Central memory CD8-positive, alpha-beta T cell (primary cell): ENCODE results near the gene DDIAS.

Experiments used
- ATAC-seq: fragments of 150-1000 bp; cut with Tn5 transposase; replicated peaks from 2 replicates; pipeline ENCODE4 v1.10.0; 2022; ENCODE audit warnings: mild to moderate bottlenecking, moderate FRiP score, moderate number of reproducible peaks; ENCODE audit not compliant: poor library complexity, severe bottlenecking; ENCODE audit errors: extremely low read depth
- DNase-seq, 2 donors: peaks; one replicate each; pipeline ENCODE4 v3.0.0; 2021; ENCODE audit warnings: low spot score in 2 of 2
- H3K27ac Mint-ChIP-seq: one replicate; pipeline ENCODE4 v1.8.0; 2022; ENCODE audit warnings: low read depth, mild to moderate bottlenecking, moderate library complexity, mixed read lengths
- H3K27me3 Mint-ChIP-seq: one replicate; pipeline ENCODE4 v1.8.0; 2022; ENCODE audit warnings: mixed read lengths
- H3K36me3 Mint-ChIP-seq: one replicate; pipeline ENCODE4 v1.8.0; 2022; ENCODE audit warnings: mild to moderate bottlenecking, moderate library complexity, mixed read lengths; ENCODE audit not compliant: insufficient read depth
- H3K4me1 Mint-ChIP-seq: one replicate; pipeline ENCODE4 v1.8.0; 2022; ENCODE audit warnings: mixed read lengths
- H3K4me3 Mint-ChIP-seq: one replicate; pipeline ENCODE4 v1.8.0; 2022; ENCODE audit warnings: mild to moderate bottlenecking, moderate library complexity, mixed read lengths
- H3K9me3 Mint-ChIP-seq: one replicate; pipeline ENCODE4 v1.8.0; 2022; ENCODE audit warnings: mixed read lengths

DDIAS gene

DNA sequence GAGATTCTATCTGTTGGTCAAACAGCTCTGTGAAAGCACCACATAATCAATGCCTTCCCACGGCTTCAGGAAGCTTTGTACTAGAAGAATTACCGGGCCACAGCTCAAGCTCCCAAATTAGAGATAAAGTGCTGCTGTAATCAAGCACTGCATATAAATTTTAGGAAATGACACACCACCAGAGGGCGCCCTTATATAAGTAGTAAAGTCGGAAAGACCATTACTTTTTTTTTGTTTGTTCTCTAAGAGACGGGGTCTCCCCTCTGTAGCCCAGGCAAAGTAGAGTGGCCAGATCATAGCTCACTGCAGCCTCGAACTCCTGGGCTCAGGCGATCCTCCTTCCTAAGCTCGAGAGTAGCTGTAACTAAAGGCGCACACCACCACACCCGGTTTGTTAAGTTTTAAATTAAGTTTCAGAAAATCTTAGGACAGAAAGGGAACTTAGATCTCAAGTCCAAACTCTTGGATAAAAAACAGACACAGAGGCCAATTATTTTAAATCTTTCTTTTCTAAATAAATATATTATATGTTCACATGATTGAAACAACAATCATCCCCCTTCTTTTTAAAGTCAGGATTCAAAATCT lies 33.9 kb upstream of the DDIAS start:
- H3K27me3 Mint-ChIP-seq: no peaks in the 10 kb centered on the region
- no peak for ATAC-seq
- peaks cover 14% of the 10 kb centered on the region for H3K4me1 Mint-ChIP-seq
- peak; percentile 53 to 66 for DNase-seq
- peaks cover 2% of the 10 kb centered on the region for H3K36me3 Mint-ChIP-seq
- no peak overlapping the region for H3K27ac Mint-ChIP-seq
- no peaks in the 10 kb centered on the region for H3K9me3 Mint-ChIP-seq
- H3K4me3 Mint-ChIP-seq: no peak overlapping the region

DNA sequence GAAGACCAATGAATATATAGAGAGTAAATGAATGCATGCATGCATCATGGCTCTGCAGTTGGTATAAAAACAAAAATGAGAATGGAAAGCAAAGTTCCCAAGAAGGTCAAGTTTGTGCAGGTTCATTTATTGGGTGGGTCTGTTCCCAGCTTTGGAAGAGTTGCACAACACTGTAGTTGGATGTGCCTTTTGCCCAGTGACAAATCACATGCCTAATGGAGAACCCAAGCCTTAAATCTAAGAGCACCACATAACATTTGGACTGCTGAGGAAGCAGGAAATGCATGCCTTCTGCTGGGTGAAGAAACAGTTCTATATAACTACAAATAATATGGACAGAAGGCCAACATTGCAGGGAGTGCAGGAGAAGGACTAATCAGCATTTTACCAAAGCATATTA lies 31.9 kb upstream of the DDIAS start:
- H3K27me3 Mint-ChIP-seq: no peaks in the 10 kb centered on the region
- H3K4me1 Mint-ChIP-seq: peaks cover 29% of the 10 kb centered on the region
- peaks cover 2% of the 10 kb centered on the region for H3K36me3 Mint-ChIP-seq
- no peak overlapping the region for H3K4me3 Mint-ChIP-seq
- no peak for DNase-seq
- ATAC-seq: no peak
- H3K9me3 Mint-ChIP-seq: no peaks in the 10 kb centered on the region
- no peak overlapping the region for H3K27ac Mint-ChIP-seq

DNA sequence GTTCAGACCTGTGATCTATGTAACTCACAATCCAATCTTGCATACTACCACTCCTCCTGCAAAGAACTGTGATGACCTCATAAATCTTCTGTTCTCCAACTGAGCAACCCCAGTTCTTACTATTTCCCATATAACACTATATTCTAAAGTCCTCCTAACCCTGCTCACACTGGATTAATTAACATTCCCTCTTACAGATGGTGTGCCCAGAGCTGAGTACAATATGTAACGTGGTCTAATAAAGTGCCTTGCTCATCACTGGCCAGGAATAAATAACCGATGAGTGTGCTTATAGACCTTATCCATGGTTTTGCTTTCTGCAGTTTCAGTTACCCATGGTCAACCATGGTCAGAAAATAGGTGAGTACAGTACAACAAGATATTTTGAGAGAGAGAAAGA lies 29.9 kb upstream of the DDIAS start:
- H3K4me1 Mint-ChIP-seq: peaks cover 34% of the 10 kb centered on the region
- H3K27me3 Mint-ChIP-seq: no peaks in the 10 kb centered on the region
- no peak overlapping the region for H3K4me3 Mint-ChIP-seq
- H3K36me3 Mint-ChIP-seq: no peaks in the 10 kb centered on the region
- H3K9me3 Mint-ChIP-seq: peaks cover 2% of the 10 kb centered on the region
- H3K27ac Mint-ChIP-seq: no peak overlapping the region
- DNase-seq (no peak), ATAC-seq (no peak)

GRCh38 chr11:82872377-82873150 lies 29.0 kb upstream of the DDIAS start:
- H3K9me3 Mint-ChIP-seq: peaks cover 5% of the 10 kb centered on the region
- peaks cover 31% of the 10 kb centered on the region for H3K4me1 Mint-ChIP-seq
- no peaks in the 10 kb centered on the region for H3K36me3 Mint-ChIP-seq
- no peak for DNase-seq
- H3K27ac Mint-ChIP-seq: peak overlapping the region; percentile 30
- no peak for ATAC-seq
- no peak overlapping the region for H3K4me3 Mint-ChIP-seq
- no peaks in the 10 kb centered on the region for H3K27me3 Mint-ChIP-seq

- DNase-seq (no peak), ATAC-seq (peak; percentile 36)
- Mint-ChIP-seq H3K27ac (no peak overlapping the region), H3K9me3 (peaks cover 5% of the 10 kb centered on the region), H3K27me3 (no peaks in the 10 kb centered on the region), H3K36me3 (no peaks in the 10 kb centered on the region), H3K4me1 (peaks cover 28% of the 10 kb centered on the region), H3K4me3 (no peak overlapping the region)
Measured at GRCh38 chr11:82873919-82874333, 27.6 kb upstream of the DDIAS start.

GRCh38 chr11:82874646-82875523 lies 26.7 kb upstream of the DDIAS start:
- DNase-seq: no peak
- Mint-ChIP-seq H3K9me3 (peaks cover 5% of the 10 kb centered on the region), H3K27ac (no peak overlapping the region), H3K27me3 (no peaks in the 10 kb centered on the region), H3K36me3 (no peaks in the 10 kb centered on the region), H3K4me3 (no peak overlapping the region), H3K4me1 (peaks cover 28% of the 10 kb centered on the region)
- ATAC-seq: no peak

DNA sequence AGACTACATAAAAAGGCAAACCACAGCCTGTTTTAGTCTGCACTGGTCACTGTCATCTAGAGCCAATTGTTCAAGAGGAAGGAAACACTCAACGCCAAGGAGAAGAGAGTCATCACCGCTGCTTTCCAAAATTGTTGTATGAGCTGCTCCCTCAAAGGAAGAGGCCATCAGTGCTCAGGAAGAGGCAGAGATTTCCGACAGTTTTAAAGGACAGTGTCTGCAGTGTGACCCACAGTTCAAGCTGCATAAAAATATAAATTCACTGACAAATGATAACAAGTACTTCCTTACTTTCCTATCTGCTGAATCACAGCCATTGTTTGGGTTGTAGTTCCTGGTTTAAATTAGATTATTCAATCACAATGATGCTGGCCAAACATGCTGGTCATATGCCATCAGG lies 17.7 kb upstream of the DDIAS start:
- Mint-ChIP-seq H3K27me3 (no peaks in the 10 kb centered on the region), H3K36me3 (no peaks in the 10 kb centered on the region), H3K27ac (no peak overlapping the region), H3K4me3 (no peak overlapping the region), H3K9me3 (no peaks in the 10 kb centered on the region), H3K4me1 (peaks cover 5% of the 10 kb centered on the region)
- DNase-seq (no peak), ATAC-seq (no peak)

DNA sequence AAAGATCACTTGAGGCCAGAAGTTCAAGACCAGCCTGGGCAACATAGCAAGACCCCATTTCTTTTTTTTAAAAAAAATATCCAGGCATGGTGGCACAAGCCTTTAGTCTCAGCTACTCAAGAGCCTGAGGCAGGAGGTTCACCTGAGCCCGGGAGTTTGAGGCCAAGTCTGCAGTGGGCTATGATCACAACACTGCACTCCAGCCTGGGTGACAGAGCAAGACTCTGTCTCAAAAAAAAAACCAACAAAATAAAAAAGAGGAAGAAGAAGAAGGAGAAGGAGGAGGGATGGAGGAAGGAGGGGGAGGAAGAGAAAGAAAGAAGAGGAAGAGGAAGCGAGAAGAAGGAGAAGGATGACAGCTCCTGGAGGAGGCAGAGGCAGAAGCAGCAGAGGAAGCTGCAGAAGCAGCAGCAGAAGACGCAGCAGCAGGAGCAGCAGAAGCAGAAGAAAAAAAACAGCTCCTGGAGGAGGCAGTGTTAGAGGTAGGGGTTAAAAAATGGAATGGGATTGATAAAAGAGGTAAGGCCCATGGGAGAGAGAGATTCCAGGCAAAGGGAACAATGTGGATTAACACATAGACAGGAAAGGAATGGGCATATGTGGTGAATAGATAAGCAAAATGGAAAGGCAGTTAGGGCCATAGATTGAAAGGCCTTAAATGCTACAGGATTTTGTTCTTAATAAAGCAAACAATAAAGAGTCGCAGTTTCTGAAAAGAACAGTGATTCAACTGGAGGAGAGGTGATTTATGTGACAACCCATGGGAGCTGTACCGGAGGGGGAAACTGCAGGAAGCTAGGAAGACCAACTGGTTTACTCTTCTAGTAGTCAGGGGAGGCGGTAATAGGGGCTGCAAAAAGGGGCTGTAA lies 12.2 kb upstream of the DDIAS start:
- Mint-ChIP-seq H3K4me1 (peaks cover 5% of the 10 kb centered on the region), H3K9me3 (no peaks in the 10 kb centered on the region), H3K4me3 (no peak overlapping the region), H3K27ac (no peak overlapping the region), H3K27me3 (no peaks in the 10 kb centered on the region), H3K36me3 (no peaks in the 10 kb centered on the region)
- ATAC-seq (no peak), DNase-seq (no peak)

DNA sequence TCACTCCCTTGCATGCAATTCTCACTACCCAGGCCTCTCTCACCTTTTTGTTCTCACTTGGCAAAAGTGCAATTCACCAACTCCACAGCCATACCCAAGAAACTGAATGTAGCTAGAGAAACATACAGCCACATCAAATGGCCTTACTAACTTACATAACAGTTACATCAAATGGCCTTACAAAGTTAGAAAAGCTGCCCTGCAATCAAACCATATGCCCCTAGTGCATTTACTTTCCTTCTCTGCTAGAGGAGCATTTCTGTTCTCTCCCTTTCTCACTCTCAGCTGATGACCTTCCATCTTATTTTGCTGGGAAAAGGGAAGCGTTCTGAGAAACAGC lies 11.6 kb upstream of the DDIAS start:
- Mint-ChIP-seq H3K4me1 (peaks cover 5% of the 10 kb centered on the region), H3K4me3 (no peak overlapping the region), H3K9me3 (no peaks in the 10 kb centered on the region), H3K27ac (no peak overlapping the region), H3K36me3 (no peaks in the 10 kb centered on the region), H3K27me3 (no peaks in the 10 kb centered on the region)
- DNase-seq (no peak), ATAC-seq (no peak)

DNA sequence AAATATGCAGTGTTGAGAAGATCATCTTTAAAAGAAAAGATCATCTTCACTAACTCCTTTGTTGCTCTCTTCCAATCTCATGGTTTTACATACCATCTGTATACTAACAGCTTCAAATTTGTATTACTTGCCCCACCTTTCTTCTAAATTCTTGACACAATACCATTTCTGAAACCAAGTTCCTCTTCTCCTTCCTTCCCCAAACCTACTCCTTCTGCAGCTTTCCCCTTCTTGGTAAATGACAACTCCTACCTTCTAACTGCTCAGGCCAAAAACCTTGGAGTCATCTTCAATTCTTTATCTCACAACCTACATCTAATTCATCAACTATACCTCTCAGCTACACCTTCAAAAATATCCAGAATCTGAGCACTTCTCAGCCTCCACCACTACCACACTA lies 10.6 kb upstream of the DDIAS start:
- H3K4me3 Mint-ChIP-seq: no peak overlapping the region
- H3K9me3 Mint-ChIP-seq: no peaks in the 10 kb centered on the region
- ATAC-seq (no peak), DNase-seq (no peak)
- peaks cover 13% of the 10 kb centered on the region for H3K4me1 Mint-ChIP-seq
- no peaks in the 10 kb centered on the region for H3K27me3 Mint-ChIP-seq
- no peaks in the 10 kb centered on the region for H3K36me3 Mint-ChIP-seq
- H3K27ac Mint-ChIP-seq: no peak overlapping the region

DNA sequence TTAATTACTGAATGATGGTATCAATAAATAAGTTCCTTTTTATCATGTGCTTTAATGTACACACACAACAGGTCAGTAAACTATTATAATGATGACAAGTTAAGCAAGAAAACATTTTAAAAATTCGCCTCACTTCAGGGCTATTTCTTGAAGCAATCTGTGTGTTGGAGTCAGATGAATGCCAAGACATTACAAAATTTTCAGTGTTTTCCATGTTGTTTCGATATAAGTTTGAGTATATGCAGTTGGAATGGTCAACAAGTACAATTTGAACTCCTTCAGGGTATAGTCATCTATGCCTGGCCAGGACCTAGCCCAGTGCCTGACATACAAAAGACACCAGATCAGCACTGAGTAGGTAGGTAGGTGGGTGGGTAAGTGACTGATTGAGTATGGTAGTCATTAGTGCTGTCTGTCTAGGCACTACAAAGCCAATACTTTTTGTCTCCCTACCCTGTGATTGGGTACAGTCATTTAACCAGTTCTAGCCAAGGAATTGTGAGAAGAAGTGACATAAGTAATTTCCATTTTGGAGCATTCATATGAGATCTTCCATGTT lies 8.8 kb upstream of the DDIAS start:
- H3K4me1 Mint-ChIP-seq: peaks cover 14% of the 10 kb centered on the region
- H3K9me3 Mint-ChIP-seq: no peaks in the 10 kb centered on the region
- H3K4me3 Mint-ChIP-seq: no peak overlapping the region
- DNase-seq (no peak), ATAC-seq (no peak)
- H3K36me3 Mint-ChIP-seq: no peaks in the 10 kb centered on the region
- H3K27me3 Mint-ChIP-seq: no peaks in the 10 kb centered on the region
- H3K27ac Mint-ChIP-seq: no peak overlapping the region
